Prostate gland (tissue), 2 donors: ENCODE measurements around the gene SLC44A5. TPM values are rescaled to one million over a fixed set of nuclear protein-coding genes. Genes with fewer than 3 reads are reported as not detected.
"Not testable (repeated sequence)": the region's sequence is repeated elsewhere in the genome, so short reads cannot be mapped to it uniquely, and the experiment has no call there.

Experiments
- DNase-seq: peaks from one replicate; pipeline ENCODE4 v3.0.0-alpha.2; 2019; ENCODE audit warnings: low spot score
- H3K27ac ChIP-seq, 2 donors: fragments of 200-600 bp; sonication (generic); 2 replicates each; pipeline ENCODE4 v1.5.1; 2017 to 2019
- H3K27me3 ChIP-seq: fragments of 200-600 bp; sonication (generic); replicated peaks from 2 replicates; pipeline ENCODE4 v1.5.1; 2019; ENCODE audit not compliant: insufficient read depth
- H3K36me3 ChIP-seq, 2 donors: fragments of 200-600 bp; sonication (generic); 1 replicate in 1 of 2; 2 replicates in 1 of 2; pipeline versions ENCODE4 v1.5.1 to v1.8.1; 2017 to 2019
- H3K4me1 ChIP-seq: fragments of 200-600 bp; sonication (generic); replicated peaks from 2 replicates; pipeline ENCODE4 v1.5.1; 2019
- H3K4me3 ChIP-seq, 2 donors: fragments of 200-600 bp; sonication (generic); 2 replicates each; pipeline ENCODE4 v1.5.1; 2017 to 2019
- H3K9me3 ChIP-seq: fragments of 200-600 bp; sonication (generic); 2 replicates; pipeline ENCODE4 v1.5.1; 2017
- POLR2A ChIP-seq: fragments of 450-650 bp; IDR thresholded peaks from one replicate; pipeline ENCODE4 v1.6.1; 2016; ENCODE audit warnings: antibody characterized with exemption, mild to moderate bottlenecking
- POLR2AphosphoS5 ChIP-seq: sonication (generic); formaldehyde crosslinking; IDR thresholded peaks from one replicate; pipeline ENCODE4 v1.6.1; 2017; ENCODE audit warnings: antibody characterized with exemption
- WGBS: methylation state at CpG from one replicate; pipeline ENCODE4 v1.1.5; 2018; 5-methylcytosine and 5-hydroxymethylcytosine counted together
- intact Hi-C: fragments of 100-400 bp; cut with DNase I; formaldehyde crosslinking; loops from one replicate; pipeline ENCODE4 v1.14.2; 2022
- total RNA-seq, 2 donors: library from RNA; depleted of rRNA; stranded (reverse); fragments of >200 nt; gene quantifications; one replicate each; pipeline ENCODE4 v1.1.0, GENCODE V29; 2016
- TF ChIP-seq, protein P1 (sequence below), 4 experiments: fragments of 200-600 bp in 2 of 4; fragments of 450-650 bp in 2 of 4; sonication (generic) in 2 of 4; IDR thresholded peaks; 1 replicate in 3 of 4; 2 replicates in 1 of 4; pipeline ENCODE4 v1.5.1; 2016 to 2019; ENCODE audit warnings: antibody characterized with exemption in 4 of 4, mild to moderate bottlenecking in 2 of 4, moderate library complexity in 2 of 4

Gene SLC44A5
- total RNA-seq, 2 donors from 2014 or later = 0.57 to 3.3 TPM

DNA sequence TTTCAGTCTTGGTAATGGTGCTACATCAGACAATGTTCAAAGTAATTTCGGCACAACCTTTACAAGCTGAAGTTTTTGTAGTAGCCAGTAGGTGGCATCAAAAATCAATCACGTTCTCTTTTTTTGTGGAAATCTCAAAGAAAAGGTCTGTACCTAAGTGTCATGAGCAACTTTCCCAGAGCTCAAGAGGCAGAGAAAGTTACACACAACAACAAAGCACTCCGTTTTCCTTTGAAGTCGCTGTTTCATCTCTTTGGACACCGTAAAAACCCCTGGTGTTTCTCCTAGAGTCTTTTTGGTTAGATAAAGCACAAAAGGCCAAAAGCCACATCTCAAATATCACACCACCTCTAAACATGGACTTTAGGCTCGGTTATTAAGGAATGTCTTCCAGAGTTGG lies 345.1 kb downstream of the SLC44A5 start:
- Histone ChIP-seq H3K4me1 (no peaks in the 10 kb centered on the region), H3K4me3 (no peak overlapping the region), H3K27me3 (no peaks in the 10 kb centered on the region), H3K36me3 (no peaks in the 10 kb centered on the region), H3K9me3 (no peaks in the 10 kb centered on the region), H3K27ac (no peak overlapping the region)
- 3% methylated on average over 6 of the region's 6 CpGs for WGBS
- TF ChIP-seq, protein P1, sequence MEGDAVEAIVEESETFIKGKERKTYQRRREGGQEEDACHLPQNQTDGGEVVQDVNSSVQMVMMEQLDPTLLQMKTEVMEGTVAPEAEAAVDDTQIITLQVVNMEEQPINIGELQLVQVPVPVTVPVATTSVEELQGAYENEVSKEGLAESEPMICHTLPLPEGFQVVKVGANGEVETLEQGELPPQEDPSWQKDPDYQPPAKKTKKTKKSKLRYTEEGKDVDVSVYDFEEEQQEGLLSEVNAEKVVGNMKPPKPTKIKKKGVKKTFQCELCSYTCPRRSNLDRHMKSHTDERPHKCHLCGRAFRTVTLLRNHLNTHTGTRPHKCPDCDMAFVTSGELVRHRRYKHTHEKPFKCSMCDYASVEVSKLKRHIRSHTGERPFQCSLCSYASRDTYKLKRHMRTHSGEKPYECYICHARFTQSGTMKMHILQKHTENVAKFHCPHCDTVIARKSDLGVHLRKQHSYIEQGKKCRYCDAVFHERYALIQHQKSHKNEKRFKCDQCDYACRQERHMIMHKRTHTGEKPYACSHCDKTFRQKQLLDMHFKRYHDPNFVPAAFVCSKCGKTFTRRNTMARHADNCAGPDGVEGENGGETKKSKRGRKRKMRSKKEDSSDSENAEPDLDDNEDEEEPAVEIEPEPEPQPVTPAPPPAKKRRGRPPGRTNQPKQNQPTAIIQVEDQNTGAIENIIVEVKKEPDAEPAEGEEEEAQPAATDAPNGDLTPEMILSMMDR (IDR thresholded peaks at IDR 0.05) = peak in 3 of 4 experiments; percentile 27 to 51 (median 34)
- no peak for TF ChIP-seq POLR2AphosphoS5
- intact Hi-C loops = loop anchor here (5.0 kb wide), 1 partner anchor 367 kb away; no protein-coding TSS in a partner anchor
- DNase-seq = no peak

GRCh38 chr1:75264112-75264511 lies 346.8 kb downstream of the SLC44A5 start:
- H3K4me1 ChIP-seq = no peaks in the 10 kb centered on the region
- no peaks in the 10 kb centered on the region for H3K36me3 ChIP-seq
- TF ChIP-seq POLR2AphosphoS5 (no peak), POLR2A (no peak)
- TF ChIP-seq, protein P1 (IDR thresholded peaks at IDR 0.05) = no peak
- H3K4me3 ChIP-seq = no peak overlapping the region
- intact Hi-C loops = no loop called here
- no peak for DNase-seq
- H3K27me3 ChIP-seq = no peaks in the 10 kb centered on the region
- no peak overlapping the region for H3K27ac ChIP-seq
- WGBS = 30% methylated on average over 1 of the region's 1 CpG
- H3K9me3 ChIP-seq = no peaks in the 10 kb centered on the region

GRCh38 chr1:75263616-75264015 lies 347.3 kb downstream of the SLC44A5 start:
- H3K4me1 ChIP-seq, intact Hi-C loops, H3K36me3 ChIP-seq, H3K9me3 ChIP-seq, DNase-seq, H3K27me3 ChIP-seq, H3K27ac ChIP-seq, H3K4me3 ChIP-seq: not testable (repeated sequence)
- 77% methylated on average over 2 of the region's 2 CpGs for WGBS

- H3K27me3 ChIP-seq, H3K36me3 ChIP-seq, H3K4me3 ChIP-seq, H3K9me3 ChIP-seq, H3K27ac ChIP-seq, DNase-seq, intact Hi-C loops, H3K4me1 ChIP-seq: not testable (repeated sequence)
- WGBS = 88% methylated on average over 2 of the region's 2 CpGs
These were observed 349.0 kb downstream of the SLC44A5 start for GRCh38 chr1:75261946-75262345.

- WGBS = 91% methylated on average over 4 of the region's 4 CpGs
These were observed 352.6 kb downstream of the SLC44A5 start for GRCh38 chr1:75258351-75258750.

GRCh38 chr1:75257424-75257823 lies 353.5 kb downstream of the SLC44A5 start:
- Histone ChIP-seq H3K27ac (no peak overlapping the region), H3K27me3 (no peaks in the 10 kb centered on the region), H3K9me3 (no peaks in the 10 kb centered on the region), H3K36me3 (no peaks in the 10 kb centered on the region), H3K4me1 (no peaks in the 10 kb centered on the region), H3K4me3 (no peak overlapping the region)
- TF ChIP-seq POLR2A = no peak
- no peak for TF ChIP-seq POLR2AphosphoS5
- TF ChIP-seq, protein P1 (IDR thresholded peaks at IDR 0.05) = no peak
- WGBS = 43% methylated on average over 2 of the region's 2 CpGs
- intact Hi-C loops = no loop called here
- DNase-seq = no peak

More at GRCh38 chr1:75258351-75258750, 352.6 kb downstream of the SLC44A5 start:
- DNase-seq = no peak
- Histone ChIP-seq H3K4me3 (no peak overlapping the region), H3K27me3 (no peaks in the 10 kb centered on the region), H3K9me3 (no peaks in the 10 kb centered on the region), H3K36me3 (no peaks in the 10 kb centered on the region), H3K4me1 (no peaks in the 10 kb centered on the region), H3K27ac (no peak overlapping the region)
- intact Hi-C loops = no loop called here
- TF ChIP-seq, protein P1 (IDR thresholded peaks at IDR 0.05) = no peak
- no peak for TF ChIP-seq POLR2A
- no peak for TF ChIP-seq POLR2AphosphoS5

DNA sequence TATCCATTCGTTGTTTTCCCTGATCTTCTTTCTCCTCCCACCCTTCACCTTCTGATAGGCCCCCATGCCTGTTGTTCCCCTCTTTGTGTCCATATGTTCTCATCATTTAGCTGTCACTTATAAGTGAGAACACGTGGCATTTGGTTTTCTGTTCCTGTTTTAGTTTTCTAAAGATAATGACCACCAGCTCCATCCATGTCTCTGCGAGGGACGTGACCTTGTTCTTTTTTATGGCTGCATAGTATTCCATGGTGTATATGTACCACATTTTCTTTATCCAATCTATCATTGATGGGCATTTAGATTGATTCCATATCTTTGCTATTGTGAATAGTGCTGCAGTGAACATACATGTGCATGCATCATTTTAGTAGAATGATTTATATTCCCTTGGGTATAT lies 360.8 kb downstream of the SLC44A5 start:
- 87% methylated on average over 4 of the region's 4 CpGs for WGBS

More for the DNA sequence above, 360.8 kb downstream of the SLC44A5 start:
- H3K36me3 ChIP-seq, H3K4me1 ChIP-seq, H3K4me3 ChIP-seq, H3K27me3 ChIP-seq, intact Hi-C loops, H3K9me3 ChIP-seq, DNase-seq, H3K27ac ChIP-seq: not testable (repeated sequence)
